Motor neuron (in vitro differentiated cells): ENCODE results near the gene LAMB1. TPM values are rescaled to one million over a fixed set of nuclear protein-coding genes. Genes with fewer than 3 reads are reported as not detected.

Source experiments
- ATAC-seq, 8 experiments: fragments of 200-7000 bp; cut with Tn5 transposase; replicated peaks in 6 of 8; 2 replicates each; pipeline ENCODE4 v1.8.0; 2021; ENCODE audit warnings: mild to moderate bottlenecking in 8 of 8, moderate library complexity in 8 of 8
- H3K27ac ChIP-seq, 2 donors: fragments of 250-450 bp; sonication (Bioruptor Pico); 2 replicates each; pipeline ENCODE4 v1.9.0; 2021; ENCODE audit warnings: antibody characterized with exemption in 2 of 2, mild to moderate bottlenecking in 2 of 2, moderate library complexity in 1 of 2
- H3K4me1 ChIP-seq, 2 donors: fragments of 250-450 bp; sonication (Bioruptor Pico); replicated peaks in 1 of 2; 2 replicates each; pipeline ENCODE4 v1.6.1; 2021; ENCODE audit warnings: antibody characterized with exemption in 2 of 2, mild to moderate bottlenecking in 2 of 2, moderate library complexity in 1 of 2
- H3K4me3 ChIP-seq, 5 donors: fragments of 250-450 bp; sonication (Bioruptor Pico); 2 replicates each; pipeline ENCODE4 v1.9.0; 2021; ENCODE audit warnings: antibody characterized with exemption in 5 of 5, mild to moderate bottlenecking in 5 of 5, moderate library complexity in 4 of 5
- WGBS, 10 experiments: fragments of 450-650 bp; shearing (Covaris generic); methylation state at CpG; one replicate each; pipeline ENCODE4 v1.0.0; 2022; 5-methylcytosine and 5-hydroxymethylcytosine counted together
- in situ Hi-C, 9 experiments: fragments of 400-800 bp; cut with MboI; loops; one replicate each; pipeline ENCODE4 v1.15.0; 2021; ENCODE audit warnings: low sequenced_read_pairs in 9 of 9, low pct_unique_long_range_greater_than_20kb in 2 of 9; ENCODE audit not compliant: unreplicated experiment in 9 of 9
- total RNA-seq, 8 experiments: library from RNA; unstranded; fragments of 300-600 nt; gene quantifications; 2 replicates each; pipeline versions ENCODE4 v1.2.3 to v1.2.4, GENCODE V29; 2022

LAMB1 gene
- total RNA-seq, 8 experiments from 2014 or later, result 11.1 to 564 (median 88.7) TPM

DNA sequence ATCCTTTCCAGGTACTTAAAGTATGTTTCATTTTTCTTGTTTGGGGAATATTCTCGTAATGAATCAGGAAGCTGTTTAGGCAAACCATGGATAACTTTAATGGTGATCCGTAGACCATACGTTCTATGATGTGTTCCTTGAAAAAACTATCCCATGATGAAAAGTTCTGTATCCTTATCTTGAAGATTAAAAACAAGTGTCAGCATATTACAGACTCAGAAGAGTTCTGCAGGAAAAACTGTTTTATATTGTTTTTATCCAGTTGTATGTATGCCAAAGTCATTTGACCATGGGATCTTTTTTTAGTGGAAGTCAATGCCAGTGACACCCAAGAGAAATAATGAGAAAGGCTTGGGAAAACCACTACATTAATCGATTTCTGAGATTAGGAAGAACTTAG lies 59.9 kb downstream of the LAMB1 start:
- ATAC-seq, result no peak
- H3K4me1 ChIP-seq, result no peaks in the 10 kb centered on the region
- no peak overlapping the region for H3K27ac ChIP-seq
- WGBS, 10 experiments, result 96 to 100% (median 100%) methylated on average over 1 to 4 of the region's 4 CpGs; no CpG with 5 or more reads in 2 of the 10 experiments
- in situ Hi-C loops, result no loop called here
- no peak overlapping the region for H3K4me3 ChIP-seq

DNA sequence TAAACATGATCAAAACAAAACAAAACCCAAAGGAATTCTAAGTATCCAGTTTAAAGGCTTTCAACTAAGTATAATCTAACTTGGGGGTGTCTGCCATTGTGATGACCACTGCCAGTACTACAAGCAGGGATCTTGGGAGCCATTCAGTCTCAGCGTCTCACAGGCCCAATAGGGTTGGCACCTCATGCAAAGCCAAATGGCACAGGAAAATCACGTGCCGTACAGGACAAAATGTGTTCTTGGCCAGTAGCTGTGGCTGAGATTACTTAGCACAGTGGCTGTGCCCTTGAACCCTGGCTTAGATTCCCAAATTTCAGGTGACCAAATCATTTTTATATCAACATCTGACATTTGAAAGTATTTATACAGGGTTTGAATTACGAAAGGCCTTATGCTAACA lies 62.0 kb downstream of the LAMB1 start:
- H3K27ac ChIP-seq, result no peak overlapping the region
- no peak overlapping the region for H3K4me3 ChIP-seq
- in situ Hi-C loops, result no loop called here
- no peak for ATAC-seq
- H3K4me1 ChIP-seq, result no peaks in the 10 kb centered on the region
- 80 to 100% (median 98%) methylated on average over 1 to 4 of the region's 4 CpGs; no CpG with 5 or more reads in 2 of the 10 experiments for WGBS, 10 experiments

DNA sequence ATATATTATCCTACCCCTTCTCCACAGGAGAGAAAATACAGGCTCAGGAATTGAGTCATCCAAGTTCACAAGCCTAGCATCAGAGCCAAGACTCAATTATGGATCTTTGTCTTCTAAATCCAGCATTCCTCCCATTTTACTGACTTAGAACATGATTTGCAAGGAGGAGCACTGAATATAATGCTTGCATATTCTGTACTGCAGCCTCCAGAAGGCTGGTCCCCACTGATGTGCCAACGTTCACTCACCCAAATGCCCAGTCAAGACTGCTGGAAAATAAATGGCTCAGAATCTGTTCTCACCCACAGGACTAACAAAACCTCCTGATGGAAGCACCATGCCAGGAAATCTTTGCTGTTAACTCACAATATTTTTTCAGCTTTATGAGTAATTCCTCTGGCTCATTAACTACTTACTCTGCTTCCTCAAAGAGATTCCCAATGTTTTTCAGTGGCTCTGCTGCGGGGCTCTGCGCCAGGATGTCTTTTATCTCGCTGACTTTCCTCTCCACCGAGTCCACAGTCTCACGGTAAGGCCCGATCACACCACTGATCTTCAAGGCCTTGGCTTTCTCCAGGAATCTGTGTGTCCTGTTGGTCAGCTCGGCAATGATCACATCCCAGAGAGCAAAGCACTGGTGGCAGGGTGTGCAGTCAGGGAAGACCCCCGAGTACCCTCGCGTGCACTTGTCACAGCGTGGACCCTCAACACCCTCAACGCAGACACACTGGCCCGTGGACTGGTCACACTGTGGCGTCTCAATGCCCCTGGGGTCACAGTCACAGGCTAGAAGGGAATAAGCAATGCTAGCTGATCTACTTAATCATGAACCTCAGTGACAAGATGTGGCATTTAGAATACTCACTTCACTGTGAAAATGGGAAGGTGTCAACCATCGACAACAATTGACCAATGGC lies 63.1 kb downstream of the LAMB1 start:
- Histone ChIP-seq H3K4me1 (no peaks in the 10 kb centered on the region), H3K4me3 (no peak overlapping the region), H3K27ac (no peak overlapping the region)
- in situ Hi-C loops, result no loop called here
- 29 to 100% (median 90%) methylated on average over 1 to 7 of the region's 16 CpGs; no CpG with 5 or more reads in 3 of the 10 experiments for WGBS, 10 experiments
- ATAC-seq, result peak in 2 of 8 experiments; percentile 69 to 77

DNA sequence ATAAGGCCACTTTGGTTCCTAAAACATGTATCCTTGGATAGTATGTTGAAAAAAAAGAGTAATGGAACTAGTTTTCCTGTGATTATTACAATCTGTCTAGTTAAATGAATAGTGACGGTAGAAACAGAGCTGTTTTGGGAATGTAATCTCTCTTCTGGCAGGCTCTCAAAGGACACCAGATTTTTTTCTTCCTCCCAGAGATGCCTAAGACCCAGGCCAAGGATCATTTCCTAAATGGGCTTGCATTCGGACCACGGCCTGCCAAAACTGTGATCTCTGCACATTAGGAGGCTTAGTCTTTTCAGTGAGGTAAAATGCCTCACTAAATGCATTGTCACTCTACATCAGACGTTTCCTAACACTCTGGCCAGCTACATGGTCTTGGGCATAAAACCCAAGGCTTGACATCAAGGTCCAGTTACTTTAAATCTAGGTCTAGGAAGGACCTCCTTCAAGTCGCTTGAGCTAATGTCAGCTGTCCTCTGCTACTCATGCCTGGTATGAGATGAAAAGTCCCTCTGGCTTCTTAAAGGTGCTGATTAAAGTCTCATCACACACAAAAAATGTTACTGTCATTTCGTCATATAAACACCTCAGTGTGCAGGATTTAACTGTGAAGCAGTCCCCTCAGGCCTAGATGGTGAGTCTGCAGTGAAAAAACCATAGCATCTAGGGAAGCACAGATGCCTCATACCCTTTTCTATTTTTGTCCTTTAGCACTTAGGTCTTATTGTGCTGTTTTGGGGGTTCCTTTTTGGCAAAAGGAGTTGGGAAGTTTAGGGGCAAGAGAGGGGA lies 64.3 kb downstream of the LAMB1 start:
- 32 to 100% (median 87%) methylated on average over 1 to 5 of the region's 6 CpGs; no CpG with 5 or more reads in 1 of the 10 experiments for WGBS, 10 experiments
- ATAC-seq, result no peak
- H3K27ac ChIP-seq, result no peak overlapping the region
- no peaks in the 10 kb centered on the region for H3K4me1 ChIP-seq
- H3K4me3 ChIP-seq, result no peak overlapping the region
- in situ Hi-C loops, result no loop called here

DNA sequence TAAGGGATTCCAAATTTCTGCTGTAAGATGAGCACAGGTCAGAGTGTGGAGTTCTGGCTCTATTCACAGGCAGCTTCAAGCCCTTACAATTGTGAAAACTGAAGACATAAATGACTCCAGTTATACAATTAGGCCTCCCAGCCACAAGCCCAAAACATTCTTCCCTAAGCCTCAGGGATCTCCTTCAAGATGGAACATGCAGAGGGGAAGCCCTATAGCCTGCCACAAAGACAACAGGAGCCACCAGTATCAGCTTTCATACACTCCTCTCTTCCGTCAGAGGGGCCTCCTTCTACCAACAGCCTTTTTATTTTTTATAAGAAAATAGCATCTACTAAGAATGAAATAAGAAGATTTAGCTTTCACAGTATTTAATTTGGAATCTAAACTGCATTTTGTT lies 65.4 kb downstream of the LAMB1 start:
- Histone ChIP-seq H3K4me1 (peaks cover 5 to 7% of the 10 kb centered on the region in 2 donors), H3K4me3 (no peak overlapping the region), H3K27ac (no peak overlapping the region)
- in situ Hi-C loops, result no loop called here
- 83 to 100% (median 86%) methylated on average over 1 of the region's 1 CpG; no CpG with 5 or more reads in 4 of the 10 experiments for WGBS, 10 experiments
- ATAC-seq, result peak in 1 of 8 experiments; percentile 10

DNA sequence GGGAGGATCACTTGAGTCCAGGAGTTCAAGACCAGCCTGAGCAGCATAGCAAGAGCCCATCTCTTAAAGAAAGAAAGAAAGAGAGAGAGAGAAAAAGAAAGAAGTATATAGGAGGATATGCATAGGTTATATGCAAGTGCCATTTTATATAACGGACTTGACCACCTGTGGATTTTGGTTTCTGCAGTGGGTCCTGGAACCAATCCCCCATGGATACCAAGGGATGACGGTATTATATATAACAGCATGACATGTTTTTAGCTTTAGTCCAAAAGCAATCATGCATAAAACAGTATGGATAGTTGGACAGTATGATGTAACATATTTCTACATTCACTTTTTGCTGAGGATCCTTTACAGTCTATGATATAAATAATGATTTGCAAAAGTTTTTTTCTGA lies 66.6 kb downstream of the LAMB1 start:
- Histone ChIP-seq H3K4me1 (peaks cover 9 to 13% of the 10 kb centered on the region in 2 donors), H3K4me3 (no peak overlapping the region), H3K27ac (no peak overlapping the region)
- in situ Hi-C loops, result no loop called here
- ATAC-seq, result no peak
- 82 to 100% (median 100%) methylated on average over 1 to 2 of the region's 2 CpGs; no CpG with 5 or more reads in 1 of the 10 experiments for WGBS, 10 experiments

DNA sequence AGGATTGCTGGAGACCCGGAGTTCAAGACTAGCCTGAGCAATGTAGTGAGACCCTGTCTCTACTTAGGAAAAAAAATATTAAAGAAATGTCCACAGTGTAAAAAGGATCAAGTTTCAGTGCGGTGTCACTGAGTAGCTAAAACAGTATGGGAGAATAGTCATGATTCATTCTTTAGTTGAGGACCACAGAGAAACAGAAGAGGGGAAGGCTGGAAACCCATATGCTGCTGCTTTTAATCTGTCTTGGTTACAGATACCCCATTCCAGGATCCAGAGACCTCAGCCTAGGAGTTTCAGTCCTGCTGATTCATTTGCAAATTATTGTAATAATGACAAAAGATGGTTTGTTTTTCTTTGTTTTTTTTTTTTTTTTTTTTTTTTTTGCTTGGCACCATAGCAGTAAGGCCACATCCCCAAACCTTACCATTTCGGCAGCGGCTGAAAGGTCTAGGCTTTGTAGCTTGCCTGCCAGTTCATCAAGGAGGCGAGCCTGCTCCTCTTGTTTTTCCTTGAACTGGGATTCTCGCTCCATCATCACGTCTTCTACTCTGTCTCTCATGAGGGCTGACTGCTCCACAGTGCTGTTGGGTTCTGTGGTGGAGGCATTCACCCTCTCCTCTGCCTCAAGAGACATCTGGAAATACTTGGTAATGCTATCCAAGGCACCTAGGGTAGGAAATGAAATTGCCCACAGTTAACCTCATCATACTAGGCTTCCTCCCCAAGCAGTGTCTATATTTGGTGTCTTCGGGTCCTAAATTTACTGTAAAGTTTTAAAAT lies 67.8 kb downstream of the LAMB1 start:
- in situ Hi-C loops, result no loop called here
- 71 to 100% (median 86%) methylated on average over 1 to 6 of the region's 8 CpGs for WGBS, 10 experiments
- no peak overlapping the region for H3K27ac ChIP-seq
- peaks cover 9 to 13% of the 10 kb centered on the region in 2 donors for H3K4me1 ChIP-seq
- peak in 2 of 8 experiments; percentile 12 to 20 for ATAC-seq
- H3K4me3 ChIP-seq, result no peak overlapping the region

DNA sequence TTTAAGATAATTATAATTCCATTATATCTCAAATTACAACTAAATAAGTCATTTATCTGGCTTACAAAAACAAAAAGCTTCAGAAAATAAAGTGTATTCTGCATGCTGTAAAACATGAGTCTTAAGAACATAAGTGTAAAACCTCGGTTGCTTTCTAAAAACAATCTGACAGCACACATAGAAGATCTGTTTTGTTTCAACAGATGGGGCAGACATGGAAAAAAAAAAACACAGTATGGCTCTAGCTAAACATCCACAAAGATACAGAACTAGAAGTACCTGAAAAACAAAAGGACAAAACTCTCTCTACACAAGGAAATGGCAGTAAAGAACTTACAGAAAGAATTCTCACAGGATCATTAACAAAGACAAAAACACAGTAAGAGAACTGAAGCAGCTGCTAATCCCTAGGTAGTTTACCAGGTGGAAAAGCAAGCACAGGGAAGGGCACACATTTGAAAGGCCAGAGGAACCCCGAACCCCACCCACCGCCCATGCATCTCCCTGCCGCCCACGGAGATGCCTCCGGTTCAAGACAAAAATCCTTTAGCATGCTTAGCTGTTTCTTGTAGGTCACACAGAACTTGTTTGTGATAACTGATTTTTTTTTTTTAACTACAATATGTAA lies 69.5 kb downstream of the LAMB1 start:
- no peak overlapping the region for H3K4me3 ChIP-seq
- in situ Hi-C loops, result no loop called here
- ATAC-seq, result no peak
- 25 to 75% (median 45%) methylated on average over 1 to 6 of the region's 6 CpGs for WGBS, 10 experiments
- peaks cover 9 to 13% of the 10 kb centered on the region in 2 donors for H3K4me1 ChIP-seq
- no peak overlapping the region for H3K27ac ChIP-seq

DNA sequence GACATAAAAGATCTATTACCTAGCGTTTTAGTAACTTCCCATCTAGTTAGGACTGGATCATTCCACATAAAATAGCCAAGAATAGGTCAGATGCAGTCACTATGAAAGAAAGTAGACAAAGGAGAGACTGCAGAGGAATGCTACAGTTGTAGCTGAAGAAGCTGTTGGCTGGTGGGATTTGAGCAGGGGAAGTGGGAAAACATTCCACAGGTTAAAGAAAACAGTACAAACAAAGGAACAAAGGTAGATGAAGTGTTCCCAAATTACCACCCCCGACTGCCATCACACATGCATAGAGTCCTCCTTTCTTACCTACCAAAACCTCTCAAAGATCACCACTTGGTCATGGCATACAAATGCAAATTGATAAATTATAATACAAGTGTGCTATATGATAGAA lies 70.2 kb downstream of the LAMB1 start:
- H3K4me1 ChIP-seq, result peaks cover 9 to 13% of the 10 kb centered on the region in 2 donors
- H3K27ac ChIP-seq, result peak overlapping the region in 1 of 2 donors; percentile 29
- no peak overlapping the region for H3K4me3 ChIP-seq
- ATAC-seq, result peak in 4 of 8 experiments; percentile 39 to 90 (median 59)
- in situ Hi-C loops, result no loop called here
- 0 to 100% (median 13%) methylated on average over 1 to 2 of the region's 2 CpGs; no CpG with 5 or more reads in 2 of the 10 experiments for WGBS, 10 experiments

DNA sequence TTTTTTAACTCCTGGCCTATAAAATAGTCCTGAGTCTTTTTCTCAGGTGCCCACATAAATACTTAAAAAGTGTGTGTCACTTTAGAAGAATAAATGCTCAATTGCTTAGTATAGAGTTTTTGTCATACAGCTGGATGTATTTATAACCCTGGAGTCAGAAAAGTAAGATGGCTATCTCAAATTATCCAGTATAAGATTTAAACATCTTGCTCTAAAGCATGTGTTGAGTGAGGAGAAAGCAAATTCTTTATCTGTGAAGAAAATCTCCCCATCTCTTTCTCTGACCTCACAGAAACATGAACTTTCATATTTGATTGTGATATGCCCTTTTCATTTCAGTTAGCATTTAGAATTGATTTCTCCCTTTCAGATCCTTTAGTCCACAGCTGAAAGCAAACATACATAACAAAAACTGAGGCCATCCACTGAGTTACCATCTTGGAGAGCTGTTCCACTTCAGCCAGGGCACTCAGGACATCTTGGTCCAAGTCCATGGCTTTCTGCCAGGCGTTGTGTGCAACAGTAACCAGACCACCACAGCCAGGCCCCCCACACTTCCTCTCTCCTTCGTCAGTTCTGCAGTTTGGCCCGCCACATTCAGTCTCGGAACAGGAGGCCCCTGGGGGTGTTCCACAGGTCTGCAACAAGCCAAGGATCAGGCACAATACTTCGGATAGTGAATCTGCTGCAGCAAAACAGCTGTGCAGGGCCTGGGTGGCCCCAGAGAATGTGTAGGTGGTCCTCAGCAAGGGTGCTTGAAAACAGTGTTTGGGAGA lies 71.0 kb downstream of the LAMB1 start:
- Histone ChIP-seq H3K27ac (peak overlapping the region in 1 of 2 donors; percentile 29), H3K4me1 (peaks cover 9 to 13% of the 10 kb centered on the region in 2 donors), H3K4me3 (no peak overlapping the region)
- ATAC-seq, result no peak
- in situ Hi-C loops, result no loop called here
- 44 to 100% (median 59%) methylated on average over 2 of the region's 5 CpGs; no CpG with 5 or more reads in 7 of the 10 experiments for WGBS, 10 experiments

DNA sequence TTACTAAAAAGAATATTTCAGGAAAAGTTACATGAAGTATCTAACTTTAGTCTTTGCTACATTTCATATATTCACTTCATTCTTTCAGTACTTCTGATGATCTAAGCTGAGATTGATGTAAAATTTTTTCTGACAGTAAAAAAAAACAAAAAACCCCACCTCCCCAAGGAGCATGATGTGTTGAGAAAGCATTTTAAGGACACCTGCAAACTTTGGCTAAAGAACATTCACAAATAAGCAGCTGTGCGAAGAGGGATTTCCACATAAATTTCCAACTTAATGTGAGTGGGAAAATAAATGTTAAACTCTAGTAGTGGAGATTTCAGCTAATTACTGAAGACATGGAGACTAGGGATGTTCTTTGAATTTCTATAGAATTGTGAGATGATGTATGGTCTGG lies 76.5 kb downstream of the LAMB1 start:
- no peaks in the 10 kb centered on the region for H3K4me1 ChIP-seq
- no peak overlapping the region for H3K27ac ChIP-seq
- 83 to 100% (median 100%) methylated on average over 1 of the region's 1 CpG; no CpG with 5 or more reads in 3 of the 10 experiments for WGBS, 10 experiments
- no peak overlapping the region for H3K4me3 ChIP-seq
- in situ Hi-C loops, result no loop called here
- no peak for ATAC-seq
